Stomach smooth muscle (tissue), 2 donors: ENCODE measurements around the gene LY86.

Experiments
- H3K27ac ChIP-seq: one replicate; pipeline ENCODE4 v1.7.0; 2013; ENCODE audit warnings: mild to moderate bottlenecking, low read length, inconsistent platforms
- H3K27me3 ChIP-seq, 2 donors: one replicate each; pipeline ENCODE4 v1.7.0; 2013; ENCODE audit warnings: low read length in 2 of 2; ENCODE audit not compliant: insufficient read depth in 2 of 2, control insufficient read depth in 1 of 2
- H3K36me3 ChIP-seq, 2 donors: one replicate each; pipeline ENCODE4 v1.7.0; 2013; ENCODE audit warnings: low read length in 2 of 2; ENCODE audit not compliant: control insufficient read depth in 2 of 2, insufficient read depth in 2 of 2
- H3K4me1 ChIP-seq: one replicate; pipeline ENCODE4 v1.7.0; 2013; ENCODE audit warnings: low read length; ENCODE audit not compliant: control insufficient read depth, insufficient read depth
- H3K4me3 ChIP-seq, 2 donors: one replicate each; pipeline ENCODE4 v1.7.0; 2013; ENCODE audit warnings: low read length in 2 of 2
- H3K9ac ChIP-seq, 2 donors: one replicate each; pipeline ENCODE4 v1.7.0; 2013; ENCODE audit warnings: low read length in 2 of 2, mild to moderate bottlenecking in 1 of 2
- H3K9me3 ChIP-seq, 2 donors: one replicate each; pipeline ENCODE4 v1.7.0; 2013; ENCODE audit warnings: low read length in 2 of 2; ENCODE audit not compliant: control insufficient read depth in 2 of 2
- donor health status: healthy.
- donor health status: Pancreatic carcinoma.

LY86 gene

DNA sequence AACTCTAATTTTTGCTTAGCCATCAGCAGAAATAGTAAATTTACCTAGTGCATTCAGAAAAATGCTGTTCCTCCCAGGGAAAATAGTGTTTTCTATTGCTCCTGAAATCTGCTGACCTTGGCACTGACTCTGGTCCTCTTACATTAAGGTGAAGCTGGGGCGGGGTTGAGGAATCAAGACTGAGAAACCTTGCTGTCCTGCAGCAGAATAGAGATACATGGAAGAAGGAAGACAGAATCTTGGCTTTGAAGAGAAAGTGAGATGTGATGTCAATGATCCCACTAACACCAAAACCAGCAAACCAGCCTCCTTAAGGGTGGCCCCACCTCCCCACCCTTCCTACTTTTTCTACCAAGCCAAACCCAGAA, 840 bp upstream of the LY86 start:
- H3K4me3 ChIP-seq: no peak overlapping the region
- no peaks in the 10 kb centered on the region for H3K9me3 ChIP-seq
- H3K27me3 ChIP-seq: no peaks in the 10 kb centered on the region
- no peak overlapping the region for H3K27ac ChIP-seq
- no peak overlapping the region for H3K9ac ChIP-seq
- H3K4me1 ChIP-seq: peaks cover 3% of the 10 kb centered on the region
- no peaks in the 10 kb centered on the region for H3K36me3 ChIP-seq

DNA sequence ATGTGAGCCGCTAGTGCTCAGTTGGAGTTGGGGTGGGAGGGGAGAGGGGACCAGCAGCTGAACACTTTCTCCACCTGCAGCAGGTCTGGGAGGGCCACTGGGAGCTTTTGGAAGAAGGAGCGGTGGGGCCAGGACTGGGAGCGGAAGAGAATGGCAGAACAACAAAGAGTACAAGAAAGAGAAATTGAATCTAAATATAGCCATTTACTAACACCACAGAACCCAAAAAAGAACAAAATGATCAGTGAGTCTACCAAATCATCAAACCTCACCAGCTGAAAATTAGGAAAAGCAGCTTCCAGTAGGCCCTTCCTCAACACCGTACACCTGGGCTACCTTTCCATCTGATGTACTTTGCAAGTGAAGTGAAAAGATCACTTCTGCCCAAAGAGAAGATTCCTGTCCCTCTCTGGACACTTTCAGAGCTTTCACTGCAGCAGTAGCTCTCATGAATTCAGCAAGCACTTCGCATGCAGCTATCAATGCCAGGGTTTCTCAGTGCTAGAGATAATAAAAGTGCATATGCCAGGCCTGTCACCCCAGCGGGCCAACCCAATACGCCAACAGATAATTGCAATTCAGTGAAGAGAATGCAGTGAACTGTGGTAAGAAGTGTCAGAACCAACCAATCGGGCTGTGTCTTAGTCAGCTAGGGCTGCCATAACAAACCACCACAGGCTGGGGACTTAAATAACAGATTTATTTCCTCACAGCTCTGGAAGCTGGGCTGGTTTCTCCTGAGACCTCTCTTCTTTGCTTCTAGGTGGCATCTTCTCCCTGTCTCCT, 597 bp downstream of the LY86 start:
- Histone ChIP-seq H3K27ac (no peak overlapping the region), H3K4me1 (peaks cover 3% of the 10 kb centered on the region), H3K9me3 (no peaks in the 10 kb centered on the region), H3K4me3 (no peak overlapping the region), H3K36me3 (no peaks in the 10 kb centered on the region), H3K9ac (no peak overlapping the region), H3K27me3 (no peaks in the 10 kb centered on the region)

- no peaks in the 10 kb centered on the region for H3K27me3 ChIP-seq
- H3K9ac ChIP-seq: no peak overlapping the region
- H3K9me3 ChIP-seq: no peaks in the 10 kb centered on the region
- H3K4me1 ChIP-seq: no peaks in the 10 kb centered on the region
- no peak overlapping the region for H3K27ac ChIP-seq
- no peak overlapping the region for H3K4me3 ChIP-seq
- H3K36me3 ChIP-seq: no peaks in the 10 kb centered on the region
Measured at GRCh38 chr6:6590530-6590929, 2.0 kb downstream of the LY86 start.

DNA sequence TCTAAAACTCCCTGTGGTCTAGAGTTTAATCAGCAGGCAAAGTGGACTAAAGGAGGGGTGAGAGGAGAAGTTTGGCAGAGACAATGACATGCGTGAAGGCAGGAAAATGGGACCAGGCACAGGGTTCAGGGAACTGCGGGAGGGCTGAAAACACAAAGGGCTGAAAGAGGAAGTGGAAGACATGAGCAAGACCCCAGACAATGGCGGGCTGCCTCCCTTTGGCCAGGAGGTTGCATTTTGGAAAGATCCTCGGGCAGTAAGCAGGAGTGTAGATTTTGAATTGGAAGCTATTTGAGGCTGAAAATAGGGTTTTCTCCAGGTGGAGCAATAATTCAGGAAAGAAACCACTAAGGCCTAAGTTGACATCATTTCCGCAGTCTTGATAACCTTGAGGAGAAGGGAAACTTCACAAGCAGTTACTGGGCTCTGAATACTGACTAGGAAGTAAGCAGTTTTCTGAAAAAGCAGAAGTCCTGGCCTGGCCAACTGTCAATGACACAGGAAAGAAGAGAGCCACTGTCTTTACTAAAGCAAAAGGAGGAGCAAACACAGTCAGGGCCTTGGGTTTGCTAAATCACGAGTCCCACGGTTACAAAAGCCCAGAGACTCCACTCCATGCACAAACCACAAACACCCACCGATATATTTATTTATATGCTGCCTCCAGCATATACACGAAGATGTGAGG, 3.4 kb downstream of the LY86 start:
- Histone ChIP-seq H3K27me3 (no peaks in the 10 kb centered on the region), H3K4me1 (peaks cover 2% of the 10 kb centered on the region), H3K4me3 (no peak overlapping the region), H3K9me3 (no peaks in the 10 kb centered on the region), H3K9ac (no peak overlapping the region), H3K36me3 (no peaks in the 10 kb centered on the region), H3K27ac (no peak overlapping the region)

DNA sequence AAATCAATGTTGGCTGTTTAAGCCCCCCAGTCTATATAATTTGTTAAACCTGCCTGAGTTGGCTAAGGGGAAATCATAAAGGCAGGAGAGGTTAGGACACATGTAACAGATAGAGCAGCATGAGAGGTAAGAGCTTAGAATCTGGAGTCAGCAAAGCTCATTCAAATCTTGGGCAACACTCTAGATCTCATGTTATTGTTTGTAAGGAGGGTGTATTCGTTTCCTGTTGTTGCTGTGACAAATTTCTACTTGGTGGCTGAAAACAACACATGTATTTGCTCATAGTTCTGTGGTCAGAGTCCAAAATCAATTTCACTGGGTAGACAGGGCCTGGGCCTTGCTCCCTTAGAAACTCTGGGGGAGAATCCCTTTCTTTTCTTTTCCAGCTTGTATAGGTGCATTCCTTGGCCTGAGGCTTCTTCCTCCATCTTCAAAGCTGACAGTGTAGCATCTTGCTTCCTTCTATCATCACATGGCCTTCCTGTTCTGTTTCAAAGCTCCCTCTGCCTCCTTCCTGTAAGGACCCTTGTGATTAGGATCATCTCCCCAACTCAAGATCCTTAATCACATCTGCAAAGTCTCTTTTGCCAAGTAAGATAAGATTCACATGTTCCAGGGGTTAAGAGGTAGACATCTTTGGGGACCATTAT, 4.4 kb downstream of the LY86 start:
- H3K9ac ChIP-seq: no peak overlapping the region
- no peak overlapping the region for H3K27ac ChIP-seq
- no peaks in the 10 kb centered on the region for H3K36me3 ChIP-seq
- no peaks in the 10 kb centered on the region for H3K9me3 ChIP-seq
- peaks cover 2% of the 10 kb centered on the region for H3K4me1 ChIP-seq
- H3K4me3 ChIP-seq: no peak overlapping the region
- no peaks in the 10 kb centered on the region for H3K27me3 ChIP-seq

DNA sequence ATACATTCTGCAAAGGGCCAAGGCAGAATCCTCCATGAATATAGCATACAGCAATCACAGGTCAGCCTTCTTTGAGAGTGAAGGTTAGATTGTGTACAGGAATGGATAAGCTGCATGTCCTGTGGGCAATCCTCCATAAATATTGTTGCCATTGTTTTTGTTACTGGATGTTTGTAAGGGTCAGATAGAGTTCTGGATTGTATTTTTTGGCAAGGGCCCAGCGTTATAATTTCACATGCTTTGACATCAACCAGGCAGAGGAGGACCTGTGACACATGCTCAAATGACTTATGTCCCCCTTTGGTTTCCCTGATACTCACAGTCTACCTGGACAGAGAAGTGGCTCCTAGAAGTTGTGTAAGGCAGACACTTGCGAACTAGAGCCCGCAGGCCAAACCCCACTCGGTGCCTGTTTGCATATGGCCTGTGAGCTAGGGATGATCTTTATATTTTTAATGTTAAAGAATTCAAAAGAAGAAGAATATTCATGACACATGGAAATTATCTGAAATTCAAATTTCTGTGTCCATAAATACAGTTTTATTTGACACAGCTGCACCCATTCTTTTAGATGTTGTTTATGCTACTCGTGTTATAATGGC, 5.4 kb downstream of the LY86 start:
- Histone ChIP-seq H3K9ac (no peak overlapping the region), H3K9me3 (no peaks in the 10 kb centered on the region), H3K27ac (no peak overlapping the region), H3K36me3 (no peaks in the 10 kb centered on the region), H3K27me3 (no peaks in the 10 kb centered on the region), H3K4me3 (no peak overlapping the region), H3K4me1 (peaks cover 2% of the 10 kb centered on the region)

DNA sequence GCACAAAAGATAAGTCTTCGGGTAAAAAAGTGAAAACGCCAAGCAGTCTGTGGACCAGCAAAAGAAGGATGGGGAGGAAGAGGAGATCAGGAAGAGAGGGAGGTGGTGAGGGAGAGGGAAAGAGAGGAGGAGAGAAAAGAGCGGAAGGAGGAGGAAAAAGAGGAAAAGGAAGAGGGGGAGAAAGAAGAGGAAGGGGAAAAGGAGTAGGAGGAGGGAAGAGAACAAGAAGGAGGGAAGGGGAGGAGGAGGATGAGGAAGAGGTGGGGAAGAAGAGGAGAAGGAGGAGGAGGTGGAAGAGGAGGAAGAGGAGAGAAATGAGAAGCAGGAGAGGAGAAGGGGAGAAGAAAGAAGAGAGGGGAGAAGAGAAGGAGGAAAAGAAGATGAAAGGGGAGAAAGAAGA, 6.5 kb downstream of the LY86 start:
- H3K27me3 ChIP-seq: no peaks in the 10 kb centered on the region
- no peak overlapping the region for H3K4me3 ChIP-seq
- peaks cover 5% of the 10 kb centered on the region for H3K4me1 ChIP-seq
- H3K36me3 ChIP-seq: no peaks in the 10 kb centered on the region
- no peak overlapping the region for H3K9ac ChIP-seq
- H3K9me3 ChIP-seq: no peaks in the 10 kb centered on the region
- no peak overlapping the region for H3K27ac ChIP-seq

DNA sequence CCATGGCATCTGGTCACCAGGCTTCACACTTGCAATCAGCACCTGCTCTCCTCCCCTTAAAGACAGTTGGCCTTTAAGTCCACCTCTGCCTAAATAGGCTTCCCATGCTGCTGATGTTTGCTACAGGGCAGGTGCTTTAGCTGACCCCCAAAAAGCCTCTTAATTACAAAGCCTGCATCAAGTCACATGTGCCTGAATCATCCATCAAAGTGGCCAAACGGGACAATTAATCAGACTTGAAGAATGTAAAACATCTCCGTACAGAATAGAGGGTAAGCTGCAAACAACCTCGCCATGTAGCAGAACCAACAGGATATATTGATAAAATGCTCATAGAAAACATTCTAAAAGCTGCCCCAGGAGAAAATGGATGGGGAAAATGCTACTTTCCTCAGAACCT, 7.4 kb downstream of the LY86 start:
- no peaks in the 10 kb centered on the region for H3K36me3 ChIP-seq
- peaks cover 5% of the 10 kb centered on the region for H3K4me1 ChIP-seq
- no peaks in the 10 kb centered on the region for H3K9me3 ChIP-seq
- H3K4me3 ChIP-seq: no peak overlapping the region
- H3K27ac ChIP-seq: no peak overlapping the region
- H3K9ac ChIP-seq: no peak overlapping the region
- no peaks in the 10 kb centered on the region for H3K27me3 ChIP-seq

GRCh38 chr6:6596529-6597328, 8.2 kb downstream of the LY86 start:
- no peak overlapping the region for H3K4me3 ChIP-seq
- H3K4me1 ChIP-seq: peaks cover 5% of the 10 kb centered on the region
- no peaks in the 10 kb centered on the region for H3K27me3 ChIP-seq
- H3K27ac ChIP-seq: no peak overlapping the region
- no peaks in the 10 kb centered on the region for H3K9me3 ChIP-seq
- no peak overlapping the region for H3K9ac ChIP-seq
- H3K36me3 ChIP-seq: no peaks in the 10 kb centered on the region

DNA sequence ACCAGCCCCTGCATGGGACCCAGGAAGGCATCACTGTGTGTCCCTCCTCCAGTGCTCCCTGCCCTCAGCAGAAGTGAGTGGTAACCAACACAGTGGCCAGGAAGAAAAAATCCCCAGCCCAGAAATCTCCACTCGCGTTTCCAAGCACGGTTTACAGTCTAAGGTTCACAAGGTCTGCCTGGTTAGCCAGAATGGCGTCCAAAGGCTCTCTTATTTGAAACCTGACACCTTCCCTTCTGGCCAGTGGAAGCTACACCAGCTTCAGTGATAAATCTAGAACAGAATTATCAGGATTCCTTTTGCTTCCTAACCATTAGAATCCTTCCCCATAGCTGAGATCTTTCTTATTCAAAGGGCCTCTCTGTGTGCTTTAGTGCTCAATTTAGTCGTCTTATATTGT, 9.2 kb downstream of the LY86 start:
- Histone ChIP-seq H3K27ac (no peak overlapping the region), H3K4me1 (peaks cover 5% of the 10 kb centered on the region), H3K36me3 (no peaks in the 10 kb centered on the region), H3K9me3 (no peaks in the 10 kb centered on the region), H3K4me3 (no peak overlapping the region), H3K9ac (no peak overlapping the region), H3K27me3 (no peaks in the 10 kb centered on the region)
